ENCODE measurements around the gene SLC18B1. TPM values are rescaled to one million over a fixed set of nuclear protein-coding genes. Genes with fewer than 3 reads are reported as not detected.

SLC18B1 gene
- total and polyA plus RNA-seq, 4 donors = 3.5 to 6.7 (median 5.2) TPM

GRCh38 chr6:132736239-132736638, 62.2 kb downstream of the SLC18B1 start:
- no peaks in the 10 kb centered on the region for H3K36me3 ChIP-seq (ENCODE audit: control insufficient read depth in 4 of 4, insufficient read depth in 3 of 4, low read depth in 1 of 4, low read length in 3 of 4)
- H3K9ac ChIP-seq (ENCODE audit: low read depth in 1 of 2, low read length in 2 of 2) = no peak overlapping the region
- no peaks in the 10 kb centered on the region for H3K9me3 ChIP-seq (ENCODE audit: control insufficient read depth in 4 of 4, low read length in 3 of 4)
- peaks cover 3 to 25% (median 10%) of the 10 kb centered on the region in 4 donors for H3K4me1 ChIP-seq (ENCODE audit: control insufficient read depth in 4 of 4, insufficient read depth in 4 of 4, low read length in 3 of 4)
- TF ChIP-seq ATF3 (IDR thresholded peaks at IDR 0.05) = no peak
- TF ChIP-seq, protein P1, sequence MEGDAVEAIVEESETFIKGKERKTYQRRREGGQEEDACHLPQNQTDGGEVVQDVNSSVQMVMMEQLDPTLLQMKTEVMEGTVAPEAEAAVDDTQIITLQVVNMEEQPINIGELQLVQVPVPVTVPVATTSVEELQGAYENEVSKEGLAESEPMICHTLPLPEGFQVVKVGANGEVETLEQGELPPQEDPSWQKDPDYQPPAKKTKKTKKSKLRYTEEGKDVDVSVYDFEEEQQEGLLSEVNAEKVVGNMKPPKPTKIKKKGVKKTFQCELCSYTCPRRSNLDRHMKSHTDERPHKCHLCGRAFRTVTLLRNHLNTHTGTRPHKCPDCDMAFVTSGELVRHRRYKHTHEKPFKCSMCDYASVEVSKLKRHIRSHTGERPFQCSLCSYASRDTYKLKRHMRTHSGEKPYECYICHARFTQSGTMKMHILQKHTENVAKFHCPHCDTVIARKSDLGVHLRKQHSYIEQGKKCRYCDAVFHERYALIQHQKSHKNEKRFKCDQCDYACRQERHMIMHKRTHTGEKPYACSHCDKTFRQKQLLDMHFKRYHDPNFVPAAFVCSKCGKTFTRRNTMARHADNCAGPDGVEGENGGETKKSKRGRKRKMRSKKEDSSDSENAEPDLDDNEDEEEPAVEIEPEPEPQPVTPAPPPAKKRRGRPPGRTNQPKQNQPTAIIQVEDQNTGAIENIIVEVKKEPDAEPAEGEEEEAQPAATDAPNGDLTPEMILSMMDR (IDR thresholded peaks at IDR 0.05; ENCODE audit: low read depth, low read length, missing input control) = no peak
- no peak for TF ChIP-seq TAF1 (conservative IDR thresholded peaks at IDR 0.05)
- no peak for TF ChIP-seq NR2F2 (IDR thresholded peaks at IDR 0.05)
- TF ChIP-seq HNF4G (IDR thresholded peaks at IDR 0.05) = no peak
- peak; percentile 44 to 65 for TF ChIP-seq RXRA (IDR thresholded peaks at IDR 0.05)
- peak; percentile 32 for TF ChIP-seq YY1 (IDR thresholded peaks at IDR 0.05)
- TF ChIP-seq GABPA (IDR thresholded peaks at IDR 0.05 in 1 of 2, conservative IDR thresholded peaks at IDR 0.05 in 1 of 2) = no peak
- TF ChIP-seq HNF4A (conservative IDR thresholded peaks at IDR 0.05) = peak; percentile 48 to 63
- peak; percentile 14 for TF ChIP-seq FOXA2 (IDR thresholded peaks at IDR 0.05)
- TF ChIP-seq JUND (IDR thresholded peaks at IDR 0.05) = peak; percentile 44 to 62
- no peak for TF ChIP-seq RAD21 (IDR thresholded peaks at IDR 0.05)
- no peak for TF ChIP-seq FOXA1 (IDR thresholded peaks at IDR 0.05)
- TF ChIP-seq ZBTB33 (IDR thresholded peaks at IDR 0.05) = peak; percentile 2
- peak; percentile 57 for TF ChIP-seq MAX (IDR thresholded peaks at IDR 0.05)
- TF ChIP-seq SP1 (IDR thresholded peaks at IDR 0.05) = peak; percentile 51
- TF ChIP-seq EGR1 (IDR thresholded peaks at IDR 0.05; ENCODE audit: low read depth in 2 of 2) = peak in 1 of 2 donors; percentile 64
- TF ChIP-seq, protein P2, sequence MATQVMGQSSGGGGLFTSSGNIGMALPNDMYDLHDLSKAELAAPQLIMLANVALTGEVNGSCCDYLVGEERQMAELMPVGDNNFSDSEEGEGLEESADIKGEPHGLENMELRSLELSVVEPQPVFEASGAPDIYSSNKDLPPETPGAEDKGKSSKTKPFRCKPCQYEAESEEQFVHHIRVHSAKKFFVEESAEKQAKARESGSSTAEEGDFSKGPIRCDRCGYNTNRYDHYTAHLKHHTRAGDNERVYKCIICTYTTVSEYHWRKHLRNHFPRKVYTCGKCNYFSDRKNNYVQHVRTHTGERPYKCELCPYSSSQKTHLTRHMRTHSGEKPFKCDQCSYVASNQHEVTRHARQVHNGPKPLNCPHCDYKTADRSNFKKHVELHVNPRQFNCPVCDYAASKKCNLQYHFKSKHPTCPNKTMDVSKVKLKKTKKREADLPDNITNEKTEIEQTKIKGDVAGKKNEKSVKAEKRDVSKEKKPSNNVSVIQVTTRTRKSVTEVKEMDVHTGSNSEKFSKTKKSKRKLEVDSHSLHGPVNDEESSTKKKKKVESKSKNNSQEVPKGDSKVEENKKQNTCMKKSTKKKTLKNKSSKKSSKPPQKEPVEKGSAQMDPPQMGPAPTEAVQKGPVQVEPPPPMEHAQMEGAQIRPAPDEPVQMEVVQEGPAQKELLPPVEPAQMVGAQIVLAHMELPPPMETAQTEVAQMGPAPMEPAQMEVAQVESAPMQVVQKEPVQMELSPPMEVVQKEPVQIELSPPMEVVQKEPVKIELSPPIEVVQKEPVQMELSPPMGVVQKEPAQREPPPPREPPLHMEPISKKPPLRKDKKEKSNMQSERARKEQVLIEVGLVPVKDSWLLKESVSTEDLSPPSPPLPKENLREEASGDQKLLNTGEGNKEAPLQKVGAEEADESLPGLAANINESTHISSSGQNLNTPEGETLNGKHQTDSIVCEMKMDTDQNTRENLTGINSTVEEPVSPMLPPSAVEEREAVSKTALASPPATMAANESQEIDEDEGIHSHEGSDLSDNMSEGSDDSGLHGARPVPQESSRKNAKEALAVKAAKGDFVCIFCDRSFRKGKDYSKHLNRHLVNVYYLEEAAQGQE (IDR thresholded peaks at IDR 0.05) = peak; percentile 29
- no peak for DNase-seq (ENCODE audit: low spot score)
- no peaks in the 10 kb centered on the region for H3K27me3 ChIP-seq (ENCODE audit: control insufficient read depth in 4 of 4, insufficient read depth in 4 of 4, low read length in 3 of 4)
- no peak overlapping the region for H3K4me3 ChIP-seq (ENCODE audit: low read depth in 1 of 3, low read length in 3 of 3)
- peak overlapping the region; percentile 96 to 99 for H3K27ac ChIP-seq (ENCODE audit: low read depth in 1 of 2, low read length in 2 of 2)
- WGBS = 19% methylated on average over 1 of the region's 1 CpG

Measured in liver (tissue), 9 donors.